ENCODE results near the gene RHOBTB1.

Gene RHOBTB1

DNA sequence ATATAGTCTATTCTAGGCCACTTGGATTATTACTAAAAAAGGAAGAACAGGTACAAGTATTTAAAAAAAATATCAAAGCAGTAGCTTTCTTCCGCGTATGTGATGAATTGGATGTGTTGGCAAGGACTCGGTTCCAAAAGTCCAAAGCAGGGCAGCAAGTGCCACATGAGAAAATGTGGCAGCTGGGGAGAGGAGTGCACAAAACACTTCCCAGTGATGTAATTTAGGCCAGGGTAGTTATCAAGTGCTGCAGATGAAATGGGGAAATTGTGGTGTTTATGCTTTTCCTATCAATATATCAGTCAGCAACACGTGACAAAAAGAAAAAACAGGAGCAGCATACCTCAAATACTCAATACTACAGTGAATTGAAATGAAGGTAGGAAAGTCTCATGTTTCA, 7.0 kb downstream of the RHOBTB1 start:
- Histone ChIP-seq H3K36me3 (ENCODE audit: control insufficient read depth in 1 of 2, insufficient read depth in 2 of 2, low read length in 2 of 2) (no peaks in the 10 kb centered on the region), H3K4me3 (ENCODE audit: low read depth in 1 of 2, low read length in 2 of 2) (no peak overlapping the region), H3K27ac (ENCODE audit: low read length) (no peak overlapping the region), H3K9me3 (ENCODE audit: control insufficient read depth in 1 of 2, low read length in 2 of 2) (no peaks in the 10 kb centered on the region), H3K4me1 (ENCODE audit: control insufficient read depth in 1 of 2, insufficient read depth in 2 of 2, low read length in 2 of 2) (peaks cover 0 to 27% of the 10 kb centered on the region in 2 donors), H3K27me3 (ENCODE audit: low read depth, low read length) (no peaks in the 10 kb centered on the region)

DNA sequence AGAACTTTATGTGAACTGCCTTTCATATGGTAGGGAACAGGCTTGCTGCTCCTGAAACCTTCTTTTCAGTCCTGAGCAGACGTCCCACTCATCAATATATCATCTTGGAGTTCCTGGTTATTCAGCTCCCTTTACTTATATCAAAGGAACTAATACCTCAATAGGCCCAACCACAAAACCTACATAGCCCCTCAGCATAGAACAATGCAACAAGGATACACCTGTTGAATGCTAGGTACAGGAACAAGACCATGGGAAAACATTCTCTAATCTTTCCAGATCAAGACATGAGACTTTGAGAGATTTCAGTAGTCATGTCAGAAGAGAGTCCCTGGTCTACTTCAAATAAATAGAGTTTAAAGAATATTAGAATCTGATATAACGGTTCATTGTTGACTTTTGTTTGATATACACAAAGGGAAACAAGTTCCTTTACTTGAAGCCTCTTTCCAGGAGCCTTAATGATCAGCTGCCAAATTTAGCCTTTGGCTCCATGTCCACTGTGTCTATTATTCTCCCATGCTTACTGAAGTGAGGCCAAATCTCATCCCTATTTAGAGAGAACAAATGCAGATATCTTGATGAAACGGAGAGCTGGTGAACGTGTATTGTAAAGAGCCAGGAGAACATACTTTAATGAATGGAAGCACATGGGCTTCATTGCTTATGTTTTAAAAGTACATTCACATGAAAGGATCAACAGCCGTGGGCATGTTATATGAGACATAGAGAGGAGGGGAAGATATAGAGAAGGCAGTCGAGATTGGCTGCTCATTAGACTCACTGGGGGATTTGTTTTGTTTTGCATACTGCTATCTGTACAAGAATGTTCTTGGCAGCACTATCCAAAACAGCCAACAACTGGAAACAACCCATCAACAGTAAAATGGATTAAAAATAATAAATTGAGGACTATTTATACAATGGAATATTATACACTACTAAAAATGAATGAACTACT, 9.5 kb downstream of the RHOBTB1 start:
- Histone ChIP-seq H3K4me1 (ENCODE audit: control insufficient read depth in 1 of 2, insufficient read depth in 2 of 2, low read length in 2 of 2) (peaks cover 0 to 31% of the 10 kb centered on the region in 2 donors), H3K27ac (ENCODE audit: low read length) (no peak overlapping the region), H3K27me3 (ENCODE audit: low read depth, low read length) (no peaks in the 10 kb centered on the region), H3K4me3 (ENCODE audit: low read depth in 1 of 2, low read length in 2 of 2) (no peak overlapping the region), H3K9me3 (ENCODE audit: control insufficient read depth in 1 of 2, low read length in 2 of 2) (no peaks in the 10 kb centered on the region), H3K36me3 (ENCODE audit: control insufficient read depth in 1 of 2, insufficient read depth in 2 of 2, low read length in 2 of 2) (no peaks in the 10 kb centered on the region)

DNA sequence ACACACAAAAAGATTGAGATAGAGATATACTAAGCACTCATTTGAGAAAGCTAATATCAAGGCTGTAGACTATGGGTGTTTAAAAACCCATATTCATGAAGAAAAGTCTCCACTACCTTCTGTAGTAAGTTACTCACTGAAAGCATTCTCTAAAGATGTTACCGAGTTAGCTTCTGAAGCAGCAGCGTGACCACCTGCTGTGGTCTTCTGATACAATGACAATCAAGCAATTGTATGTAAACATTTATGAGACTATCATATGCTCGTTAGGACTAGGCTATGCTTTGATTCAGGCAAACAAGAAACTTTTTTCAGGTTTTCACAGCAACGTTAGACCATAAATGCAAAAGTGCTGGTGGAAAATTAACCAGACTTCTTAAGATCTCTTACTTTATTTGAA, 11.2 kb downstream of the RHOBTB1 start:
- Histone ChIP-seq H3K4me3 (ENCODE audit: low read depth in 1 of 2, low read length in 2 of 2) (no peak overlapping the region), H3K9me3 (ENCODE audit: control insufficient read depth in 1 of 2, low read length in 2 of 2) (no peaks in the 10 kb centered on the region), H3K27me3 (ENCODE audit: low read depth, low read length) (no peaks in the 10 kb centered on the region), H3K27ac (ENCODE audit: low read length) (no peak overlapping the region), H3K4me1 (ENCODE audit: control insufficient read depth in 1 of 2, insufficient read depth in 2 of 2, low read length in 2 of 2) (peaks cover 0 to 21% of the 10 kb centered on the region in 2 donors), H3K36me3 (ENCODE audit: control insufficient read depth in 1 of 2, insufficient read depth in 2 of 2, low read length in 2 of 2) (no peaks in the 10 kb centered on the region)

DNA sequence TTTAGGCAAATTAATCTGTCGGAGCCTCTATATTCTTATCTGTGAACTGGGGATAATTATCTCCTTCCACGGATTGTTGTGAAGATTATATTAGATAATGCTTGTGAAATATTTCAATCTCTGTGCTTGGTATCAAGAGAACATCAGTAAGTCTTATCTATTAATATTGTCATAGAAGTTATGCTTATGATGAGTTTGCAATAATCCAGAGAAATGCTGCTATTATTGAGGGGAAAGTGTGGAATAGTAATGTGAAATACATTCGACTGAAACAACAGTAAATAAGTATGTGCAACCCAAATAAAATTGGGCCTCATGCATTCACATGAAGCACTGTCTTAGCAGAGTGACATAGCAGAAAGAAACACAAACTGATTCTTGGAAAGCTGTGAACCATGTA, 13.7 kb downstream of the RHOBTB1 start:
- Histone ChIP-seq H3K27me3 (ENCODE audit: low read depth, low read length) (no peaks in the 10 kb centered on the region), H3K36me3 (ENCODE audit: control insufficient read depth in 1 of 2, insufficient read depth in 2 of 2, low read length in 2 of 2) (no peaks in the 10 kb centered on the region), H3K4me3 (ENCODE audit: low read depth in 1 of 2, low read length in 2 of 2) (no peak overlapping the region), H3K27ac (ENCODE audit: low read length) (no peak overlapping the region), H3K9me3 (ENCODE audit: control insufficient read depth in 1 of 2, low read length in 2 of 2) (no peaks in the 10 kb centered on the region), H3K4me1 (ENCODE audit: control insufficient read depth in 1 of 2, insufficient read depth in 2 of 2, low read length in 2 of 2) (peaks cover 0 to 11% of the 10 kb centered on the region in 2 donors)

DNA sequence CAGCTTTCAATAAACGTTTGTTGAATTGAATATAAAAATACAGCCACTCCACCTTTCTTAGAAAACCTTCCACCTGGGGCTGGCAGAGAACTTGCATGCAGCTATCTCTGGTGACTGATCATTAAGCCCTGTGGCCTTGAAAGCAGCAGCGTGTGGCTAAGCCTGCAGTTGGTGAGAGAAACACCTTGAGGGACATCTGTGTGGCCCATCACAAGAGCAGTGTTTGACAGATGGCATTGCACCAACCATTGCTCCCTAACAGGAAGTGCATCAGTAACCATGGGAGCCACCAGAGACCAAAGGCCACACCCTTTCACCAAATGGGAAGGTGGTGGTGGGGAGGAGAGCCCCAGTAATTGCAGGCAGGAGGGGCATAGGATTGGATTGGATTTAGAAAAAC, 22.4 kb downstream of the RHOBTB1 start:
- Histone ChIP-seq H3K4me1 (ENCODE audit: control insufficient read depth in 1 of 2, insufficient read depth in 2 of 2, low read length in 2 of 2) (peaks cover 0 to 4% of the 10 kb centered on the region in 2 donors), H3K4me3 (ENCODE audit: low read depth in 1 of 2, low read length in 2 of 2) (no peak overlapping the region), H3K27ac (ENCODE audit: low read length) (no peak overlapping the region)

DNA sequence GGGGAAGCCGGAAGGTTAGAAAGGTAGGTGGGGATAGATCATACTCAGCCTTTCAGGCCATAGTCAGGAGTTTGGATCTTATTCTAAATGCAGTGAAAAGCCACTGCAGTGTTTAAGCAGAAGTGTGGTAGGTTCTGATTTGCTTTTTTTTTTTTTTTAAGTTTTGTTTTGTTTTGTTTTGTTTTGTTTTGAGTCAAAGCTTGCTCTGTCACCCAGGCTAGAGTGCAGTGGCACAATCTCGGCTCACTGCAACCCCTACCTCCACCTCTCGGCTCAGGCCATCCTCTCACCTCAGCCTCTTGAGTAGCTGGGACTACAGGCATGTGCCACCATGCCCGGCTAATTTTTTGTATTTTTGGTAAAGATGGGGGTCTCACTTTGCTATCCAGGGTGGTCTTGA, 23.5 kb downstream of the RHOBTB1 start:
- H3K36me3 ChIP-seq (ENCODE audit: control insufficient read depth in 1 of 2, insufficient read depth in 2 of 2, low read length in 2 of 2): no peaks in the 10 kb centered on the region
- no peak overlapping the region for H3K27ac ChIP-seq (ENCODE audit: low read length)
- H3K27me3 ChIP-seq (ENCODE audit: low read depth, low read length): no peaks in the 10 kb centered on the region
- H3K4me1 ChIP-seq (ENCODE audit: control insufficient read depth in 1 of 2, insufficient read depth in 2 of 2, low read length in 2 of 2): peaks cover 0 to 5% of the 10 kb centered on the region in 2 donors
- no peaks in the 10 kb centered on the region for H3K9me3 ChIP-seq (ENCODE audit: control insufficient read depth in 1 of 2, low read length in 2 of 2)
- H3K4me3 ChIP-seq (ENCODE audit: low read depth in 1 of 2, low read length in 2 of 2): no peak overlapping the region

More for the DNA sequence above, 22.4 kb downstream of the RHOBTB1 start:
- Histone ChIP-seq H3K9me3 (ENCODE audit: control insufficient read depth in 1 of 2, low read length in 2 of 2) (no peaks in the 10 kb centered on the region), H3K36me3 (ENCODE audit: control insufficient read depth in 1 of 2, insufficient read depth in 2 of 2, low read length in 2 of 2) (no peaks in the 10 kb centered on the region), H3K27me3 (ENCODE audit: low read depth, low read length) (no peaks in the 10 kb centered on the region)

DNA sequence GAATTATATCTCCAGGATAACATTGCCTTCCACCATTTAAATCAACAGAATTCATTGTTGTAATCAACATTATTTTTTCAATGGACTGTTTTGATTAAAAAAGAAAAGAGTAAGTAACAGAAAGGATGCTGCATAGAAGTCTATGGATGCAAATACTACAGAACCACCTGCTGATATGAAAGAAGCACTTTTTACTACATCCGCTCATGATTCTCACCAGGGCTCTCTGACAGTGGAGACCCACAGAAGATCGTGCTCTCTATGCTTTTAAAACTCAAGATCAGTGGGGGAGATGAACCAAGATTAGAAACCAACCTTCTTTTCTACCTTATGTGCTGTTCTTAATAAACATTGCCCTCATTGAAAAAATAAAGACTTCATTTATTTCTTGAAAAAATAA, 24.4 kb downstream of the RHOBTB1 start:
- Histone ChIP-seq H3K36me3 (ENCODE audit: control insufficient read depth in 1 of 2, insufficient read depth in 2 of 2, low read length in 2 of 2) (no peaks in the 10 kb centered on the region), H3K27ac (ENCODE audit: low read length) (no peak overlapping the region), H3K4me1 (ENCODE audit: control insufficient read depth in 1 of 2, insufficient read depth in 2 of 2, low read length in 2 of 2) (peaks cover 0 to 8% of the 10 kb centered on the region in 2 donors), H3K4me3 (ENCODE audit: low read depth in 1 of 2, low read length in 2 of 2) (no peak overlapping the region), H3K9me3 (ENCODE audit: control insufficient read depth in 1 of 2, low read length in 2 of 2) (no peaks in the 10 kb centered on the region), H3K27me3 (ENCODE audit: low read depth, low read length) (no peaks in the 10 kb centered on the region)

DNA sequence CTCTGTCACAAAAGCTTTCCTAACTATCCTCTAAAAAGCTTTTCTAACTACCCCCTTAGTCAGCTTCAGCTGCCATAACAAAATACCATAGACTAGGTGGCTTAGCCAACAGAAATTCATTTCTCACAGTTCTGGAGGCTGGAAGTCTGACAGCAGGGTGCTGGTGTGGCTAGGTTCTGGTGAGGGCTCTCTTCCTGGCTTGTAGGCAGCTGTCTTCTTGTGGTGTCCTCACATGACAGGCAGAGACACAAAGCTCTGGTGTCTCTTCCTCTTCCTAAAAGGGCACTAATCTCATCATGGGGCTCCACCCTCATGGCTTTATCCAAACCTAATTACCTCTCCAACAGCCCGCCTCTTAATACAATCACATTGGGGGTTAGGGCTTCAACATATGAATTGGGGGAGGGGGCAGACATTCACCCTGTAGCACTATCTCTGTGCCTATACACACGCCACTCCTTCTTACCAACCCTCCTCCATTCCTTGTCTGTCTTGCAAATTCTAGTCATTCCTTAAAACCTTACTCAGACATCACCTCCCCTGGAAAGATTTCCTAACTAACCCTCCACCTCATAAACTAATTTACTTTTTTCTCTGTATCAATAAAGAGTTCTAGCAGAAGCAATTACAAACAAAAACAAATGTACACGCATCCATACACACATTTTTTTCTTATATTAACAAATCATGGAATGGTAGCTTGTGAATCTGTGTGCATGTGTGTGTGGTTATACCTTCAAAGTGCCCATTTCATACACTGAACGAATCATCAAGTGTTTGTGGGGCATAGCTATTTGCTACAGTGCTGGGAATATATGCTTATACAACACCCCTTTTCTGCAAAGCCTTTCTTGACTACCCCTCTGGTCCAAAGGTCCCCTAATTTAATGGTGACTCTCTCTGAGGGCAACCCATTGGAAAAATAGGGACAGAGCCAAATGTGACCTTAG, 26.4 kb downstream of the RHOBTB1 start:
- Histone ChIP-seq H3K36me3 (ENCODE audit: control insufficient read depth in 1 of 2, insufficient read depth in 2 of 2, low read length in 2 of 2) (no peaks in the 10 kb centered on the region), H3K4me1 (ENCODE audit: control insufficient read depth in 1 of 2, insufficient read depth in 2 of 2, low read length in 2 of 2) (peaks cover 0 to 8% of the 10 kb centered on the region in 2 donors), H3K4me3 (ENCODE audit: low read depth in 1 of 2, low read length in 2 of 2) (no peak overlapping the region), H3K27me3 (ENCODE audit: low read depth, low read length) (no peaks in the 10 kb centered on the region), H3K9me3 (ENCODE audit: control insufficient read depth in 1 of 2, low read length in 2 of 2) (no peaks in the 10 kb centered on the region), H3K27ac (ENCODE audit: low read length) (no peak overlapping the region)

DNA sequence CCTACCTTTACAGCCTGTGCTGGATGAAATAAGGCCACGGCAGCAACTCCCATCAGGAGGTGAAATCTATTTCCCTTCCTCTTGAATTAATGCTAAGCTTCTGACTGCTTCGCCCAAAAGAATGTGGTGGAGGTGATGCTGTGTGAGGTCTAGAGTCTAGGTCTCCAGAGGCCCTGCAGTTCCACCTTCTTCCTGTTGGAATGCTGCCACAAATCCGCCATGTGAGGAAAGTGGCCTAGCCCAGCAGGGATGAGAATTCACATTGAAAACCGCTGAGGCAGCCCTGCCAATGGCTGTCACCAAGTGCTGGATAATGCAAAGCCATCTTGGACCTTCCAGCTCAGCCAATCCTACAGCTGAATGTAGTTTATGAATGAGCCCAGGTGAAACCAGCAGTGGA, 28.0 kb downstream of the RHOBTB1 start:
- H3K9me3 ChIP-seq (ENCODE audit: control insufficient read depth in 1 of 2, low read length in 2 of 2): no peaks in the 10 kb centered on the region
- H3K4me1 ChIP-seq (ENCODE audit: control insufficient read depth in 1 of 2, insufficient read depth in 2 of 2, low read length in 2 of 2): peaks cover 1 to 11% of the 10 kb centered on the region in 2 donors
- no peak overlapping the region for H3K4me3 ChIP-seq (ENCODE audit: low read depth in 1 of 2, low read length in 2 of 2)
- H3K27ac ChIP-seq (ENCODE audit: low read length): no peak overlapping the region
- no peaks in the 10 kb centered on the region for H3K27me3 ChIP-seq (ENCODE audit: low read depth, low read length)
- H3K36me3 ChIP-seq (ENCODE audit: control insufficient read depth in 1 of 2, insufficient read depth in 2 of 2, low read length in 2 of 2): peaks cover 0 to 3% of the 10 kb centered on the region in 2 donors

DNA sequence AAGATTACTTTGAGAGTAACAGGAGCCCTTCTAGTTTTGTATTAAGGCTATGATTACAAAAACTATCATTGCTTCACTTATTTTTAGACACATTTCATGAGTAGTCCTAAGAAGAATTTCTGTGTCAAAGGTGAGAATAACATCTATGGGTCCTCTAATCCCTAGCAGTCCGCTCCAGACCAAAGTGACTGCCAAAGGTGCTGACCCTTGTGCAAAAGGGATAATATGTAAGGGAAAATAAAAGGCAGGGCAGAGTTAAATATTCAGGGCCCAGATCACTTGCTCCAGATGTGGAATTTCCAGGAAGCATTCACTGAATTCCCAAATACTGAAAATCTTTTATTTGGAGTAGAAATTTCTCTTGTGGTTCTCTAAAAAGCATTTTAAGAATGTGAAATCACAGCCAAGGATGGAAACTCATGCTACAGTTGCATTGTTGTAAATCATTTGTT, 29.3 kb downstream of the RHOBTB1 start:
- H3K27me3 ChIP-seq (ENCODE audit: low read depth, low read length): no peaks in the 10 kb centered on the region
- peaks cover 0 to 11% of the 10 kb centered on the region in 2 donors for H3K36me3 ChIP-seq (ENCODE audit: control insufficient read depth in 1 of 2, insufficient read depth in 2 of 2, low read length in 2 of 2)
- no peaks in the 10 kb centered on the region for H3K9me3 ChIP-seq (ENCODE audit: control insufficient read depth in 1 of 2, low read length in 2 of 2)
- no peak overlapping the region for H3K4me3 ChIP-seq (ENCODE audit: low read depth in 1 of 2, low read length in 2 of 2)
- H3K27ac ChIP-seq (ENCODE audit: low read length): no peak overlapping the region
- H3K4me1 ChIP-seq (ENCODE audit: control insufficient read depth in 1 of 2, insufficient read depth in 2 of 2, low read length in 2 of 2): peaks cover 3 to 12% of the 10 kb centered on the region in 2 donors

DNA sequence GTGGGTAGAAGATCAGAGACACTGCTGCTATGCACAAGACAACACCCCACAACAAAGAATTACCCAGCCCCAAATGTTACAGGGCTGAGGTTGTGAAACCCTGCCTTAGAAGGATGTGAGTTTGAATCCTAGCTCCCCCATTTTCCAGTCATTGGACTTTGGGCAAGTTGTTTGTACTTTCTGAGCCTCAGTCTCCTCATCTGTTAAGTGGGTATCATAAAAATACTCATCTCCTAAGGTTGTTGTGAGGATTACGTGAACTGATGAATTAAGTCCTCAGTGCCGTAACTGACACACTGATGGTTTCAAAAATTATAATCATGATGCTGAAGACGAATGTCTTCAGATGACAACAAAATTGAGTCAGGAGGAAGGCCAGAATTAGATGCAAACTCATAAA, 30.3 kb downstream of the RHOBTB1 start:
- H3K27me3 ChIP-seq (ENCODE audit: low read depth, low read length): no peaks in the 10 kb centered on the region
- H3K4me3 ChIP-seq (ENCODE audit: low read depth in 1 of 2, low read length in 2 of 2): no peak overlapping the region
- peaks cover 3 to 16% of the 10 kb centered on the region in 2 donors for H3K4me1 ChIP-seq (ENCODE audit: control insufficient read depth in 1 of 2, insufficient read depth in 2 of 2, low read length in 2 of 2)
- H3K27ac ChIP-seq (ENCODE audit: low read length): no peak overlapping the region
- H3K36me3 ChIP-seq (ENCODE audit: control insufficient read depth in 1 of 2, insufficient read depth in 2 of 2, low read length in 2 of 2): peaks cover 0 to 11% of the 10 kb centered on the region in 2 donors
- no peaks in the 10 kb centered on the region for H3K9me3 ChIP-seq (ENCODE audit: control insufficient read depth in 1 of 2, low read length in 2 of 2)
